HG02852 (cell line): ENCODE data around the gene RASA2.

Experiments used
- ATAC-seq: cut with Tn5 transposase; IDR thresholded peaks from one replicate; pipeline ENCODE4 v1.9.1; 2021; ENCODE audit warnings: mild to moderate bottlenecking, moderate library complexity; ENCODE audit not compliant: unreplicated experiment

RASA2 gene

DNA sequence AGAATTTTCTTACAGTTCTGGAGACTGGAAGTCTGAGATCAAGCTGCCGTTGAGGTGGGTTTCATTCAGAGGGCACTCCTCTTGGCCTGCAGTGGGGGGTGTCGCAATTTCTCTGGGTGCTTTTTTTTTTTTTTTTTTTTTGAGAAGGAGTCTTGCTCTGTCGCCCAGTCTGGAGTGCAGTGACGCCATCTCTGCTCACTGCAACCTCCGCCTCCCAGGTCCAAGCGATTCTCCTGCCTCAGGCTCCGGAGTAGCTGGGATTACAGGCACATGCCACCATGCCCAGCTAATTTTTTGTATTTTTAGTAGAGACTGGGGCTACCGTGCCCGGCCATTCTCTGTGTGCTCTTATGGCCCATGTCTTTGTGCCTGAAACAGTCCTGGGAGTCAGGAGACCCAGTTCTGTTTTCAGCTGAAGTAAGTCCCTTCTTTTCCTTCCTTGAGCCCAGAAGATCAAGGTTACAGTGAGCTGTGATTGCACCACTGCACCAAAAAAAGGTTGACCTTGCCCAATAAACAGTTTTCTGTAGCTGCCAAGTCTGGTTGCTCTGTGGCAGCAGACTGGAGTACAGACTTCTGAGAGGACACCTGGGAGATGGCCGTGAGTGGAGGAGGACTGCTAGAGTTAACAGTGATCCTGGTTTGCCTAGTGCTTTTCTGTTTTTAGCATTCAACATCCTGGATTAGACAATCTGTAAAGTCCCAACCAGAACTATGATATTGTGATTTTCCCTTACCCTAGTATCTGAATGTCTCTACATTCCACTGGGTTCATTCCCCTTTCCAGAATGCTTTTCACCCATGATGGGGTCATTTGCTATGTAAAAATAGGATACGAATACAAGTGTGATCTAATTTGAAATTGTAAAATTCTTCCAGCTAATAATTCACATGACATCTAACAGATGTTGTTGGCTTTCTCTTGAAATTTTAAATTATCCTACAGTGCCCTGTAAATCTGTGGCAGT lies 174.7 kb downstream of the RASA2 start:
- ATAC-seq: no peak

DNA sequence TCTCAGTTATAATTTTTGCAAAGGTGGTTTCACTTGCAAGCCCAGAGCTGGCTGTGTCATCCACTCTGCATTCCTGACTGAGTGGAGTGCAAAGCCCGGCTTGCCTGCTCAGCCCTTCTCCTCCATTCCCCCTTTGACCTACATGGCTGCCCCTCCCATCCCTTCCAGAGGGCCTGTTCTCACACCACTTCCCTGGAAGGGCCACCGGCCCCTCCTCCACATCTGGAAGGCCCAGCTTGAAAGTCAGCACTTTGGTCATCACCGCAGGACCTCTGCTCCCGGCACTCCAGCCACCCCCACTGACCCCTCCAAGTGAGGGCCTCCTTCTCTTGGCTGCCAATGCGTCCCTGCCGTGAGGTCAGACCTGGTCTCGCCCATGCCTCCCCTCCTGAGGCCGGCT lies 177.2 kb downstream of the RASA2 start:
- ATAC-seq: no peak
